GM12875 (cell line): ENCODE results near the gene EML3.

Experiments
- H3K4me3 ChIP-seq: one replicate; pipeline ENCODE4 v1.5.1; 2011; ENCODE audit warnings: low read depth, low read length, control low read depth
- TF ChIP-seq, protein P1 (sequence below): IDR thresholded peaks from 2 replicates; pipeline ENCODE4 v1.5.1; 2011; ENCODE audit warnings: low read depth, mild to moderate bottlenecking, control low read depth, inconsistent platforms, low read length, moderate library complexity, borderline replicate concordance; ENCODE audit not compliant: insufficient read depth

EML3 gene

DNA sequence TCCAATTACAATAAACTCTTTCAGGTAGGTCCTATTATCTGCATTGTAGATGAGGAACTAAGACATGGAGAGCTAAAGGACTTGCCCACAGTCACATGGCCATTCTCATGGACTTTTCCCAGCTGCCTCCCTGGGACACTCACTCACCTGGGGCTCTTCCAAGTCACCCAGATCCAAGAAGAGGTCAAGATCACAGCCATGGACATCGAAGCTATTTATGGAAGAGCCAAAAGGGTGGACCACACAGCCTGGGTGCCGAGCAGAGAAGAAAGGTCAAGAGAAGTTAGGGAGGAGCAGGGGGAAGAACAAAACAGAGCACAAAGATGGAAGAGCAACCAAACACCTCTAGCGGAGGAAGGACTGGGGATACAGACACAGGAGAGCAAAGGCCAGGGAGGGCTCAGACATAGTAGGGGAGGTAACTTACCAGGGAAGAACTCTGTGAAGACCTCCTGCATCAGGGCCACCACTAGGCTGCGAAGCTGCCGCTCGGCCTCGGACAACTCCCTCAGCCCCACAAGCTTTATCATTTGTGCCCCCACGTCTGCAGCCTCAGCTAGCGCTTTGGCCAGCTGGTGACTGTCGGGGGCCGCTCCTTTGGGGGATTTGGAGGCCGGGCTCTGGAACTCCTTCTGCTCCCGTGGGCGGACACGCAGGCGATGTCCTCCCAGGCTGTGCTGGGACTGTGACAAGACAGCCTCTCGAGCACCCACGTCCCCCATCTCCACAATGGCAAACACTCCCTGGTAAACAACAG lies 31.4 kb downstream of the EML3 start:
- TF ChIP-seq, protein P1, sequence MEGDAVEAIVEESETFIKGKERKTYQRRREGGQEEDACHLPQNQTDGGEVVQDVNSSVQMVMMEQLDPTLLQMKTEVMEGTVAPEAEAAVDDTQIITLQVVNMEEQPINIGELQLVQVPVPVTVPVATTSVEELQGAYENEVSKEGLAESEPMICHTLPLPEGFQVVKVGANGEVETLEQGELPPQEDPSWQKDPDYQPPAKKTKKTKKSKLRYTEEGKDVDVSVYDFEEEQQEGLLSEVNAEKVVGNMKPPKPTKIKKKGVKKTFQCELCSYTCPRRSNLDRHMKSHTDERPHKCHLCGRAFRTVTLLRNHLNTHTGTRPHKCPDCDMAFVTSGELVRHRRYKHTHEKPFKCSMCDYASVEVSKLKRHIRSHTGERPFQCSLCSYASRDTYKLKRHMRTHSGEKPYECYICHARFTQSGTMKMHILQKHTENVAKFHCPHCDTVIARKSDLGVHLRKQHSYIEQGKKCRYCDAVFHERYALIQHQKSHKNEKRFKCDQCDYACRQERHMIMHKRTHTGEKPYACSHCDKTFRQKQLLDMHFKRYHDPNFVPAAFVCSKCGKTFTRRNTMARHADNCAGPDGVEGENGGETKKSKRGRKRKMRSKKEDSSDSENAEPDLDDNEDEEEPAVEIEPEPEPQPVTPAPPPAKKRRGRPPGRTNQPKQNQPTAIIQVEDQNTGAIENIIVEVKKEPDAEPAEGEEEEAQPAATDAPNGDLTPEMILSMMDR: no peak
- H3K4me3 ChIP-seq: no peak overlapping the region

DNA sequence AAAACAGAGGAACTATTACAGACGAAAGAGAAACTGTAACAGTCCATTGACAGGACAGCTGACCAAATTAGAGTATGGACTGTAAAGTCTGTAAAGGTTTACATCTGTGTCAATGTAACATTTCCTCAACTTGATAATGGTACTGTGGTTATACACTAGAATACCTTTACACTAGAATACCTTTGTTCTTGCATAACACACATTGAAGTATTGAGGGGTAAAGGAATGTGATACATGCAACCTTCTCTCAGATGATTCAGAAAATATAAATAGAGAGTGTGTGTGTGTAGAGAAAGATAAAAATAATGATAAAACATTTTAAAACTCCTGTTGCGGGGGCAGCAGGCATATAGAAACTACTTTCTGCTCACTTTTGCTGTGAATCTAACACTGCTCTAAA lies 33.3 kb downstream of the EML3 start:
- TF ChIP-seq, protein P1: no peak

DNA sequence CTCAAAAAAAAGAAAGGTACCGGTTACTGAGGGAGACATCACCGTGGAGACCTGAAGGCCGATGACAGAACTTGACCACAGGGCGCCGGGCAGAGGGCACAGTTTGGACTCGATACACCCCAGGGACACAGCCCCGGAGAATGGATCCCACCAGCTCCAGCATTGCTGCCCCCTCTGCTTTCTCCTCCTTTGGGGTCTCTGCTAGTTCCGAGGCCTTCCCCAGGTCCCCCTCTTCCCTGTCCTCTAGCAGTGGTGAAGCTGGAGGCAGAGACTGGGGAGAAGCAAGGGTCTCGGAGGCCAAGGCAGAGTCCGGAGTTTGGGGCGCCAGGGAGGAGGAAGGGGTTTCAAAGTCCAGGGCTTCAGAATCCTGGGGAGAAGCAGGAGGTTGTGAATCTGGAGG lies 34.0 kb downstream of the EML3 start:
- no peak overlapping the region for H3K4me3 ChIP-seq
- TF ChIP-seq, protein P1: no peak

More for the DNA sequence above, 33.3 kb downstream of the EML3 start:
- no peak overlapping the region for H3K4me3 ChIP-seq

DNA sequence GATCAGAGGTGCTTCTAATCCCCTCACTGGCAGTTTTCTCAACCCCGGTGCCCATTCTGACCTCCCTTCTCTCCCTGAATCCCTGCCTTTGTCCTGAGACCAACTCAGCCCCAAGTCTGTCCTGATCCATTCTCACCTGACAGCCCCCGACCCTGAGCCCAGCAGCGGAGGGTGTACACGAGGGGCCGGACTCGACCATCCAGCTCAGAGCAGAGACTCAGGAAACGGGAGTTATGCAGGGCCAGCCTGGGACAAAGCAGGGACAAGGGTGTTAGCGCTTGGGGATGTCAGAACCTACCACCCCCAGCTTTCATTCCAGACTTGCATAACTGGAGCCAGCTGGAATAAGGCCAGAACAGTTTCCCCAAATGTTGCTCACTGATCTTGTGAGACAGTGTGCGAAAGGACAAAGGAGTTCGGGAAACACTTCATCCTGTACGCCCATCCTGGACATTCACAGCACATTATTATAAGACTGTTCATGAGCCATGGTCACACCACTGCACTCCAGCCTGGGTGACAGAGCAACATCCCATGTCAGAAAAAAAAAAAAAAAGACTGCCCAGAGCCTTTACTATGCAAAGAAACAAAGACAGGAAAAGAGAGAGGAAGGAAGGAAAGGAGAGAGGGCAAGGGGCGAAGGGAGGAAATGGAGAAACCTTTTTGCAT lies 35.4 kb downstream of the EML3 start:
- TF ChIP-seq, protein P1: no peak
- H3K4me3 ChIP-seq: no peak overlapping the region

GRCh38 chr11:62575837-62576236 lies 36.7 kb downstream of the EML3 start:
- H3K4me3 ChIP-seq: no peak overlapping the region
- TF ChIP-seq, protein P1: no peak

- peak overlapping the region; percentile 60 for H3K4me3 ChIP-seq
- TF ChIP-seq, protein P1: no peak
These were observed 37.4 kb downstream of the EML3 start for GRCh38 chr11:62575156-62575555.
